Activated CD4-positive, alpha-beta T cell treated with anti-CD3 and anti-CD28 coated beads, Interleukin-2, amount 10 ng/mL, durations not matched to agents 7 days and 5 days (primary cell): Measurements from ENCODE around the gene PRICKLE1. TPM values are rescaled to one million over a fixed set of nuclear protein-coding genes. Genes with fewer than 3 reads are reported as not detected.

ENCODE experiments used
- CTCF ChIA-PET: fragments of 350-600 bp; sonication (Branson Sonifier 250); formaldehyde crosslinking; loops from one replicate; lab custom pipeline; 2021; ENCODE audit warnings: antibody characterized with exemption; lab: Charles Lee
- POLR2A ChIA-PET: fragments of 350-600 bp; sonication (Branson Sonifier 250); formaldehyde crosslinking; loops from one replicate; lab custom pipeline; 2021; ENCODE audit warnings: antibody characterized with exemption; lab: Charles Lee
- DNase-seq: peaks from one replicate; pipeline ENCODE4 v3.0.0-alpha.2; 2020
- H3K27ac Mint-ChIP-seq: one replicate; pipeline ENCODE4 v1.8.0; 2021; ENCODE audit warnings: mild to moderate bottlenecking, moderate library complexity, mixed read lengths
- H3K27me3 Mint-ChIP-seq: one replicate; pipeline ENCODE4 v1.8.0; 2021; ENCODE audit warnings: mixed read lengths
- H3K36me3 Mint-ChIP-seq: one replicate; pipeline ENCODE4 v1.8.0; 2021; ENCODE audit warnings: low read depth, mixed read lengths
- H3K4me1 Mint-ChIP-seq: one replicate; pipeline ENCODE4 v1.8.0; 2021; ENCODE audit warnings: mixed read lengths
- H3K4me3 Mint-ChIP-seq: one replicate; pipeline ENCODE4 v1.8.0; 2021; ENCODE audit warnings: mild to moderate bottlenecking, moderate library complexity, mixed read lengths
- H3K9me3 Mint-ChIP-seq: one replicate; pipeline ENCODE4 v1.8.0; 2021; ENCODE audit warnings: mixed read lengths
- total RNA-seq, 2 experiments: library from RNA; stranded (reverse); gene quantifications; one replicate each; pipeline ENCODE4 v1.2.3, GENCODE V29; 2021

Gene PRICKLE1
- total RNA-seq, 2 experiments from 2014 or later: 0.15 TPM

DNA sequence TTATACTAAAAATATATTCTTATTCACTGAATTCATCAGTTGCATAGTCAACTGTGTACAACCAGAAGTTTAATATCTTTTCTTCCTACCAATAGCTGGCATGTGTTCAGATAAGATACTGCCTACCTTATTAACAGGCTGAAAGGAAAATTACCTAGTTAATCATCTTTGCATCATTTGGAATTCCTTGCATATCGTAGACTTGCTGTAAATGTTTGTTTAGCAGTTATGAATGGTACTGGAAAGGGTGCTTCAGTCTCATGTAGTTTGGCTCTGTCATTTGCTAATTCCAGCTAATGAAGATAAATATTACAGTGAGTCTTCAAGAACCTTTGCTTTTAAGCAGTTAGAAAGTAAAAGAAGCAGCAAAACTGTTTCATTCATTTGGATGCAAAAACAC, 179.2 kb downstream of the PRICKLE1 start:
- Mint-ChIP-seq H3K27me3 (no peaks in the 10 kb centered on the region), H3K4me3 (no peak overlapping the region), H3K36me3 (peaks cover 16% of the 10 kb centered on the region), H3K9me3 (no peaks in the 10 kb centered on the region), H3K27ac (no peak overlapping the region), H3K4me1 (peaks cover 2% of the 10 kb centered on the region)
- ChIA-PET POLR2A (no interaction called here), CTCF (no interaction called here)
- DNase-seq: no peak

DNA sequence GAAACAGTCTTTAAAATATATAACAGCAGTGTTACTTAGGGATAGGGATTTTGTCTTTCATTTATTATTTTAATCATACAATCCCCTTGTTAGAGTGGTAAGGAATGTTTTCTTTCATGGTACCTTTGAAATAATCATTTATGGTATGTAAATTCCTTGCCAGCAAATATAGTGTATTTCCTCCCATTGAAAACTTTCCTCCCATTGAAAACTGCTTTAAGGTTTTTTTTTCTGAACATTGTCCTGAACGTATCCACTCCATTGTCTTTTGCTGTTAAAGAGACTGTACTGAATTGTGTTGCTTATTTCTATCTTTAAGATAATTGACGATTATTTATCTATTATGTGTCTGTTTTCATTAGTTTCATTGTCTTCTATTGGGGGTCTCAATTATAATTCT, 180.1 kb downstream of the PRICKLE1 start:
- Mint-ChIP-seq H3K27me3 (no peaks in the 10 kb centered on the region), H3K27ac (no peak overlapping the region), H3K4me1 (peaks cover 2% of the 10 kb centered on the region), H3K36me3 (peaks cover 18% of the 10 kb centered on the region), H3K4me3 (no peak overlapping the region), H3K9me3 (no peaks in the 10 kb centered on the region)
- ChIA-PET POLR2A (no interaction called here), CTCF (no interaction called here)
- no peak for DNase-seq

DNA sequence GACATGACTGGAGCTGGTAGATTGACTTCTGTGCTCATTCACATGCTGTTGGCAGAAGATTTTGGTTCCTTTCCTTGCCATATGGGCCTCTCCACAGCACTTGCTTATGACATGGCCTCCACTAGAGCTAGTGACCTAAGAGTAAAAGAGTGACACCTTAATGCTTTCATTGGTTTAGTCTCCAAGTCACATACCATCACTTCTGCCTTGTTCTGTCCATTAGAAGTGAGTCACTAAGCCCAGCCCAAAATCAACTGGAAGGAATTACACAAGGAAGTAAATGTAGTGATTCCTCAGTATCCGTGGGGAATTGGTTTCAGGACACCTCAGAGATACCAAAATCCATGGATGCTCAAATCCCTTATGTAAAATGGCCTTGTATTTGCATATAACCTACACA, 182.2 kb downstream of the PRICKLE1 start:
- Mint-ChIP-seq H3K27ac (no peak overlapping the region), H3K4me1 (peaks cover 2% of the 10 kb centered on the region), H3K36me3 (peaks cover 13% of the 10 kb centered on the region), H3K9me3 (no peaks in the 10 kb centered on the region), H3K4me3 (no peak overlapping the region), H3K27me3 (no peaks in the 10 kb centered on the region)
- ChIA-PET POLR2A (no interaction called here), CTCF (no interaction called here)
- no peak for DNase-seq
